GM12878 (cell line): ENCODE measurements around the gene ARHGEF3. TPM values are rescaled to one million over a fixed set of nuclear protein-coding genes. Genes with fewer than 3 reads are reported as not detected.
A peak's percentile ranks its signal among the peaks of the same experiment; 100 is the strongest.

Source experiments
- ATF7 ChIP-seq: fragments of 450-650 bp; IDR thresholded peaks from 2 replicates; pipeline ENCODE4 v1.6.1; 2016; ENCODE audit warnings: low read depth, mild to moderate bottlenecking
- BACH1 ChIP-seq: fragments of 450-650 bp; IDR thresholded peaks from 2 replicates; pipeline ENCODE4 v1.6.1; 2017; ENCODE audit warnings: mild to moderate bottlenecking, borderline replicate concordance
- BCL11A ChIP-seq: IDR thresholded peaks from 2 replicates; pipeline ENCODE4 v1.6.1; 2011; ENCODE audit warnings: low read depth, low read length
- BCLAF1 ChIP-seq: fragments of 450-650 bp; IDR thresholded peaks from 2 replicates; pipeline ENCODE4 v1.6.1; 2017; ENCODE audit warnings: antibody characterized with exemption, mild to moderate bottlenecking, moderate library complexity
- BHLHE40 ChIP-seq, 2 experiments: fragments of 450-650 bp in 1 of 2; IDR thresholded peaks; 2 replicates each; pipeline ENCODE4 v1.6.1; 2011 to 2017; ENCODE audit warnings: low read depth in 2 of 2, borderline replicate concordance in 1 of 2, improper control_type of control experiment in 1 of 2, low read length in 1 of 2, mild to moderate bottlenecking in 1 of 2
- CBFB ChIP-seq: IDR thresholded peaks from 2 replicates; pipeline ENCODE4 v1.6.1; 2016; ENCODE audit warnings: antibody characterized with exemption, low read depth
- CBX5 ChIP-seq: sonication (generic); IDR thresholded peaks from 2 replicates; pipeline ENCODE4 v1.6.1; 2016; ENCODE audit warnings: low read depth, moderate library complexity, mild to moderate bottlenecking, inconsistent platforms
- EGR1 ChIP-seq, 2 experiments: IDR thresholded peaks; 1 replicate in 1 of 2; 2 replicates in 1 of 2; pipeline ENCODE4 v1.6.1; 2011 to 2012; ENCODE audit warnings: low read depth in 2 of 2, low read length in 2 of 2, borderline replicate concordance in 1 of 2, mild to moderate bottlenecking in 1 of 2, moderate library complexity in 1 of 2
- GATAD2B ChIP-seq: fragments of 450-650 bp; conservative IDR thresholded peaks from 2 replicates; pipeline ENCODE4 v1.6.1; 2017; ENCODE audit warnings: low read depth, mild to moderate bottlenecking, moderate library complexity
- HCFC1 ChIP-seq: fragments of 150-350 bp; IDR thresholded peaks from 2 replicates; pipeline ENCODE4 v1.6.1; 2014; ENCODE audit warnings: low read length
- HDAC6 ChIP-seq: fragments of 200-600 bp; sonication (generic); IDR thresholded peaks from one replicate; pipeline ENCODE4 v1.8.0; 2017; ENCODE audit warnings: antibody characterized with exemption; ENCODE audit not compliant: unreplicated experiment
- IKZF2 ChIP-seq, 2 experiments: fragments of 450-650 bp; IDR thresholded peaks; 2 replicates each; pipeline ENCODE4 v1.6.1; 2017; ENCODE audit warnings: mild to moderate bottlenecking in 2 of 2, moderate library complexity in 2 of 2
- JUNB ChIP-seq: IDR thresholded peaks from 2 replicates; pipeline ENCODE4 v1.6.1; 2016; ENCODE audit warnings: antibody characterized with exemption, mild to moderate bottlenecking
- KLF5 ChIP-seq: fragments of 450-650 bp; IDR thresholded peaks from 2 replicates; pipeline ENCODE4 v1.6.1; 2014; ENCODE audit warnings: mild to moderate bottlenecking; ENCODE audit not compliant: partially characterized antibody
- MEF2B ChIP-seq: fragments of 450-650 bp; IDR thresholded peaks from 2 replicates; pipeline ENCODE4 v1.6.1; 2018; ENCODE audit warnings: mild to moderate bottlenecking, moderate library complexity; ENCODE audit not compliant: partially characterized antibody, poor library complexity, severe bottlenecking
- MYB ChIP-seq: fragments of 150-350 bp; IDR thresholded peaks from 2 replicates; pipeline ENCODE4 v1.6.1; 2014; ENCODE audit warnings: mild to moderate bottlenecking, low read depth, low read length, borderline replicate concordance
- NR2C1 ChIP-seq: fragments of 450-650 bp; IDR thresholded peaks from 2 replicates; pipeline ENCODE4 v1.6.1; 2017; ENCODE audit warnings: antibody characterized with exemption, mild to moderate bottlenecking, moderate library complexity
- POLR2AphosphoS2 ChIP-seq: IDR thresholded peaks from 2 replicates; pipeline ENCODE4 v1.6.1; 2011; ENCODE audit warnings: low read depth, mild to moderate bottlenecking, low read length, improper control_type of control experiment, moderate library complexity
- POU2F2 ChIP-seq: IDR thresholded peaks from 3 replicates; pipeline ENCODE4 v1.6.1; 2011; ENCODE audit warnings: low read depth, mild to moderate bottlenecking, low read length, borderline replicate concordance
- SMAD5 ChIP-seq: IDR thresholded peaks from 2 replicates; pipeline ENCODE4 v1.6.1; 2016; ENCODE audit warnings: antibody characterized with exemption, low read depth
- SMC3 ChIP-seq: IDR thresholded peaks from 2 replicates; pipeline ENCODE4 v1.6.1; 2011; ENCODE audit warnings: low read length, improper control_type of control experiment, borderline replicate concordance
- SUPT20H ChIP-seq: IDR thresholded peaks from 2 replicates; pipeline ENCODE4 v1.6.1; 2011; ENCODE audit warnings: low read depth, mild to moderate bottlenecking, low read length, moderate library complexity, borderline replicate concordance; ENCODE audit not compliant: control insufficient read depth
- TBL1XR1 ChIP-seq: IDR thresholded peaks from 2 replicates; pipeline ENCODE4 v1.6.1; 2012; ENCODE audit warnings: low read depth, low read length, improper control_type of control experiment
- ZBED1 ChIP-seq: IDR thresholded peaks from 2 replicates; pipeline ENCODE4 v1.6.1; 2016; ENCODE audit warnings: borderline replicate concordance
- ZNF207 ChIP-seq: fragments of 450-650 bp; IDR thresholded peaks from 2 replicates; pipeline ENCODE4 v1.6.1; 2014; ENCODE audit warnings: antibody characterized with exemption, mild to moderate bottlenecking, borderline replicate concordance
- ZNF217 ChIP-seq: fragments of 450-650 bp; IDR thresholded peaks from 2 replicates; pipeline ENCODE4 v1.6.1; 2017; ENCODE audit warnings: antibody characterized with exemption, mild to moderate bottlenecking
- ZZZ3 ChIP-seq: IDR thresholded peaks from 2 replicates; pipeline ENCODE4 v1.6.1; 2011; ENCODE audit warnings: low read depth; ENCODE audit not compliant: control insufficient read depth, insufficient read length
- polyA plus RNA-seq, 11 experiments: library from polyadenylated mRNA; depleted of rRNA in 4 of 11; unstranded in 6 of 11; stranded (reverse) in 5 of 11; fragments of >200 nt; fragmentation: Nextera tagmentation in 4 of 11; fragmentation: Illumina TruSeq in 1 of 11; extraction: Ambion mirVana in 4 of 11; extraction: Trizol in 1 of 11; gene quantifications; 1 replicate in 1 of 11; 2 replicates in 10 of 11; pipeline versions ENCODE4 v1.2.1 to v1.2.3, GENCODE V29; 2011 to 2016; ENCODE audit warnings: inconsistent platforms in 2 of 11, missing spikeins in 2 of 11, low read depth in 1 of 11
- total RNA-seq, 4 experiments: library from RNA; depleted of rRNA in 3 of 4; stranded (reverse); fragments of >200 nt in 3 of 4; fragmentation: Illumina TruSeq in 1 of 4; extraction: Trizol in 1 of 4; gene quantifications; 2 replicates each; pipeline versions ENCODE4 v1.2.1 to v1.2.3, GENCODE V29; 2013 to 2021
- TF ChIP-seq, protein P1 (sequence below): IDR thresholded peaks from 2 replicates; pipeline ENCODE4 v1.6.1; 2012; ENCODE audit warnings: low read depth, low read length, improper control_type of control experiment
- TF ChIP-seq, protein P2 (sequence below): fragments of 450-650 bp; IDR thresholded peaks from 2 replicates; pipeline ENCODE4 v1.6.1; 2014; ENCODE audit warnings: mild to moderate bottlenecking
- TF ChIP-seq, protein P3 (sequence below): IDR thresholded peaks from 2 replicates; pipeline ENCODE4 v1.6.1; 2011; ENCODE audit warnings: low read depth, mild to moderate bottlenecking, low read length, moderate library complexity, borderline replicate concordance; ENCODE audit errors: extremely low read depth

Gene ARHGEF3
- total and polyA plus RNA-seq, 10 of the 15 experiments (the other 5 are each of a cell fraction or from before 2014, with no cell fraction given), result 21.8 to 78.7 (median 56.2) TPM

DNA sequence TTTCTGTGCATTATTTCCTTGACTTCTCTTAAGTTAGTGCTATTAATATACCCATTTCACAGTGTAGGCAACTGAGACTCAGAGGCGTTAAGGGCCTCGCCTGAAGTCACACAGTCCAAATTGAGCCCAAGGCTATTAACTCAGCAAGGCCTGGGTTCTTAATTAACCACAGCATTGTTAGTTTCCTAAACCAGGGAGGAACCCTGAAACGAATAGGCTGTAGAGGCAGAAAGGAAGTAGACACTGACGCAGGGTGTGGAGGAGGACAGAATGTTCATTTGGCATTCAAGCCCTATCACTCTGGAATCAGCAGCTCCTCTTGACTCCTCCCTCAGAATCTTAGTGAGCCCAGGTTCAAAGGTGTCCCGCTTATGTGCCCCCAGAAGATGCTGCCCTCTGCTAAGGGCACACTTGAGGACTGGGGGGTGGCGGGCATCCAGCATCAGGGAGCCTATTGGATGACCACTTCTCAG lies 13.9 kb downstream of the ARHGEF3 start (continued):
- no peak for TF ChIP-seq SMC3
- TF ChIP-seq JUNB, result no peak
- TF ChIP-seq SMAD5, result no peak
- TF ChIP-seq BCLAF1, result no peak
- TF ChIP-seq BHLHE40 (IDR thresholded peaks at IDR 0.05; ENCODE audit: borderline replicate concordance in 1 of 2, low read depth in 2 of 2, low read length in 1 of 2), result no peak
- TF ChIP-seq ZNF207, result no peak
- TF ChIP-seq EGR1 (IDR thresholded peaks at IDR 0.05; ENCODE audit: borderline replicate concordance in 1 of 2, low read depth in 2 of 2, low read length in 2 of 2), result no peak
- TF ChIP-seq HCFC1, result no peak
- TF ChIP-seq ZZZ3, result no peak
- TF ChIP-seq POU2F2, result no peak
- TF ChIP-seq MEF2B, result peak; percentile 60
- TF ChIP-seq KLF5, result no peak
- TF ChIP-seq BCL11A, result peak; percentile 73; the same call in 1 of the 2 replicates
- TF ChIP-seq BACH1, result no peak
- no peak for TF ChIP-seq POLR2AphosphoS2
- TF ChIP-seq ZBED1, result no peak
- TF ChIP-seq NR2C1, result peak; percentile 50; the same call in 1 of the 2 replicates
- TF ChIP-seq TBL1XR1, result no peak
- no peak for TF ChIP-seq HDAC6
- TF ChIP-seq, protein P1, sequence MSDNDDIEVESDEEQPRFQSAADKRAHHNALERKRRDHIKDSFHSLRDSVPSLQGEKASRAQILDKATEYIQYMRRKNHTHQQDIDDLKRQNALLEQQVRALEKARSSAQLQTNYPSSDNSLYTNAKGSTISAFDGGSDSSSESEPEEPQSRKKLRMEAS, result no peak
- TF ChIP-seq SUPT20H, result no peak
- TF ChIP-seq ZNF217, result peak; percentile 96
- no peak for TF ChIP-seq CBX5
- no peak for TF ChIP-seq GATAD2B
- TF ChIP-seq IKZF2 (IDR thresholded peaks at IDR 0.05), result peak; percentile 54 to 58; a peak in 2 of 4 replicates
- TF ChIP-seq MYB, result no peak
- TF ChIP-seq ATF7, result peak; percentile 55; the same call in 1 of the 2 replicates
- TF ChIP-seq, protein P2, sequence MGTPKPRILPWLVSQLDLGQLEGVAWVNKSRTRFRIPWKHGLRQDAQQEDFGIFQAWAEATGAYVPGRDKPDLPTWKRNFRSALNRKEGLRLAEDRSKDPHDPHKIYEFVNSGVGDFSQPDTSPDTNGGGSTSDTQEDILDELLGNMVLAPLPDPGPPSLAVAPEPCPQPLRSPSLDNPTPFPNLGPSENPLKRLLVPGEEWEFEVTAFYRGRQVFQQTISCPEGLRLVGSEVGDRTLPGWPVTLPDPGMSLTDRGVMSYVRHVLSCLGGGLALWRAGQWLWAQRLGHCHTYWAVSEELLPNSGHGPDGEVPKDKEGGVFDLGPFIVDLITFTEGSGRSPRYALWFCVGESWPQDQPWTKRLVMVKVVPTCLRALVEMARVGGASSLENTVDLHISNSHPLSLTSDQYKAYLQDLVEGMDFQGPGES, result no peak
- TF ChIP-seq CBFB, result no peak
- TF ChIP-seq, protein P3, sequence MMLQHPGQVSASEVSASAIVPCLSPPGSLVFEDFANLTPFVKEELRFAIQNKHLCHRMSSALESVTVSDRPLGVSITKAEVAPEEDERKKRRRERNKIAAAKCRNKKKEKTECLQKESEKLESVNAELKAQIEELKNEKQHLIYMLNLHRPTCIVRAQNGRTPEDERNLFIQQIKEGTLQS, result no peak
